ENCODE data around the gene SEPTIN3.

DNA sequence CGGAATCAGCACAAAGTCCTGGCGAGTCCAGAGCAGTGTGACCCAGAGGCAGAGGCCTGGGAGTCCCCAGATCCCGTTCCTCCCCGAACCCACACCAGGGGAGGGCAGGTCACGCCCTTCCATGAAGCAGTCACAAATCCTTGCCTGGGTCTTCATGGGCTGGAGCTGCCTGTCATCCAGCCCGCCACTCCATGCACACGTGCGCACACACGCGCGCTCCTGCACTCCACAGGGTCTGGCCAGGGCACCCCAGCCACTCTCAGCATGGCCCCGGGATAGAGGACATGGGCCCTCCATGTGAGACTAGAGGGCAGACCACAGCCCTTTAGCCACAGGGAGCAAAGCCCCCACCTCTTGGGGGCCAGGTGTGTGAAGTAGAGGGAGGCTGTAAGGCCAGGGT, 36.9 kb upstream of the SEPTIN3 start:
- TF ChIP-seq, protein P1, sequence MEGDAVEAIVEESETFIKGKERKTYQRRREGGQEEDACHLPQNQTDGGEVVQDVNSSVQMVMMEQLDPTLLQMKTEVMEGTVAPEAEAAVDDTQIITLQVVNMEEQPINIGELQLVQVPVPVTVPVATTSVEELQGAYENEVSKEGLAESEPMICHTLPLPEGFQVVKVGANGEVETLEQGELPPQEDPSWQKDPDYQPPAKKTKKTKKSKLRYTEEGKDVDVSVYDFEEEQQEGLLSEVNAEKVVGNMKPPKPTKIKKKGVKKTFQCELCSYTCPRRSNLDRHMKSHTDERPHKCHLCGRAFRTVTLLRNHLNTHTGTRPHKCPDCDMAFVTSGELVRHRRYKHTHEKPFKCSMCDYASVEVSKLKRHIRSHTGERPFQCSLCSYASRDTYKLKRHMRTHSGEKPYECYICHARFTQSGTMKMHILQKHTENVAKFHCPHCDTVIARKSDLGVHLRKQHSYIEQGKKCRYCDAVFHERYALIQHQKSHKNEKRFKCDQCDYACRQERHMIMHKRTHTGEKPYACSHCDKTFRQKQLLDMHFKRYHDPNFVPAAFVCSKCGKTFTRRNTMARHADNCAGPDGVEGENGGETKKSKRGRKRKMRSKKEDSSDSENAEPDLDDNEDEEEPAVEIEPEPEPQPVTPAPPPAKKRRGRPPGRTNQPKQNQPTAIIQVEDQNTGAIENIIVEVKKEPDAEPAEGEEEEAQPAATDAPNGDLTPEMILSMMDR (IDR thresholded peaks at IDR 0.05), result no peak
- no peak for TF ChIP-seq EZH2phosphoT487 (IDR thresholded peaks at IDR 0.05)

Measured in neural progenitor cell (in vitro differentiated cells).